ENCODE measurements around the gene TIMP2. TPM values are rescaled to one million over a fixed set of nuclear protein-coding genes. Genes with fewer than 3 reads are reported as not detected.
A peak's percentile ranks its signal among the peaks of the same experiment; 100 is the strongest.

The TIMP2 gene
- total and polyA plus RNA-seq, 2 experiments from 2014 or later: 20.9 to 63.3 TPM

DNA sequence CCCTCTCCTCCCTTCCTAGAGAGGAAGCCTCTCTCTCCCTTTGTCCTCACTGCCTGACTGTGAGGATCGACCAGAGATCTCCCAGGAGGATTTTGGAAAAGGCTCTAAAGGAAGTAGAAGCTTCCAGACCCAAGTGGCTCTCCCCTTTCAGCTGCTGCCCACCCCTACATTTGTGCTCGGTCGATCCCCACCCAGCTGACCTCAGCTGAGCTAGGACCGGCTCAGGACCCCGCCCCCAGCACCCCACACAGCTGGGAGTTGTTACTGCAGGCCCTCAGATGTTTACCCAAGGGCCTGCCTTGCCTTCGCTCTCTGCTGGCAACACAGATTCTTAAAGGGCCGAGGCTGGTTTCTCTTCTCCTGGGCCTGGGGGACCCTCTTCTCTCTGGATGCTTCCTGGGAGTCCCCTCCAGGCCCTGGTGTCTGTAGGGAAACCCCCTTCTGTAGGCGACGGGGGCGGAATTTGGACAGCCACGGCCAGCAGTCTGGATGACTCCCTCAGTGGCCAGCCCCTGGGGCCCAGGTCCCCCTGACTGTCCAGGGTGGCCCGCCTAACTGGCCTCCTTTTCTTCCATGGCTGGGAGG, 26.9 kb upstream of the TIMP2 start:
- Histone ChIP-seq H4K20me1 (ENCODE audit: insufficient read depth, poor library complexity, severe bottlenecking) (no peaks in the 10 kb centered on the region), H3K4me3 (no peak overlapping the region), H3K4me2 (peak overlapping the region; percentile 61), H3K27ac (peak overlapping the region; percentile 85), H3K79me2 (no peaks in the 10 kb centered on the region), H3K9me2 (replicated peaks; ENCODE audit: insufficient read depth) (no peaks in the 10 kb centered on the region), H3K4me1 (ENCODE audit: insufficient read depth) (peaks cover 34% of the 10 kb centered on the region), H3K27me3 (no peaks in the 10 kb centered on the region), H3K9me3 (ENCODE audit: low read depth) (peaks cover 6% of the 10 kb centered on the region), H3K36me3 (replicated peaks; ENCODE audit: insufficient read depth, low read depth) (no peaks in the 10 kb centered on the region), H2AFZ (peak overlapping the region; percentile 41)
- peak; percentile 74 for DNase-seq (ENCODE audit: low spot score)
- no peak for TF ChIP-seq EZH2phosphoT487 (IDR thresholded peaks at IDR 0.05; ENCODE audit: low read depth, severe bottlenecking, unreplicated experiment)
- TF ChIP-seq, protein P1, sequence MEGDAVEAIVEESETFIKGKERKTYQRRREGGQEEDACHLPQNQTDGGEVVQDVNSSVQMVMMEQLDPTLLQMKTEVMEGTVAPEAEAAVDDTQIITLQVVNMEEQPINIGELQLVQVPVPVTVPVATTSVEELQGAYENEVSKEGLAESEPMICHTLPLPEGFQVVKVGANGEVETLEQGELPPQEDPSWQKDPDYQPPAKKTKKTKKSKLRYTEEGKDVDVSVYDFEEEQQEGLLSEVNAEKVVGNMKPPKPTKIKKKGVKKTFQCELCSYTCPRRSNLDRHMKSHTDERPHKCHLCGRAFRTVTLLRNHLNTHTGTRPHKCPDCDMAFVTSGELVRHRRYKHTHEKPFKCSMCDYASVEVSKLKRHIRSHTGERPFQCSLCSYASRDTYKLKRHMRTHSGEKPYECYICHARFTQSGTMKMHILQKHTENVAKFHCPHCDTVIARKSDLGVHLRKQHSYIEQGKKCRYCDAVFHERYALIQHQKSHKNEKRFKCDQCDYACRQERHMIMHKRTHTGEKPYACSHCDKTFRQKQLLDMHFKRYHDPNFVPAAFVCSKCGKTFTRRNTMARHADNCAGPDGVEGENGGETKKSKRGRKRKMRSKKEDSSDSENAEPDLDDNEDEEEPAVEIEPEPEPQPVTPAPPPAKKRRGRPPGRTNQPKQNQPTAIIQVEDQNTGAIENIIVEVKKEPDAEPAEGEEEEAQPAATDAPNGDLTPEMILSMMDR (IDR thresholded peaks at IDR 0.05; ENCODE audit: poor library complexity): no peak
- no peak for TF ChIP-seq EZH2 (IDR thresholded peaks at IDR 0.05; ENCODE audit: borderline replicate concordance)
- 37% methylated on average over 12 of the region's 12 CpGs for WGBS (ENCODE audit: low lambda C conversion rate, missing lambda C conversion rate)

DNA sequence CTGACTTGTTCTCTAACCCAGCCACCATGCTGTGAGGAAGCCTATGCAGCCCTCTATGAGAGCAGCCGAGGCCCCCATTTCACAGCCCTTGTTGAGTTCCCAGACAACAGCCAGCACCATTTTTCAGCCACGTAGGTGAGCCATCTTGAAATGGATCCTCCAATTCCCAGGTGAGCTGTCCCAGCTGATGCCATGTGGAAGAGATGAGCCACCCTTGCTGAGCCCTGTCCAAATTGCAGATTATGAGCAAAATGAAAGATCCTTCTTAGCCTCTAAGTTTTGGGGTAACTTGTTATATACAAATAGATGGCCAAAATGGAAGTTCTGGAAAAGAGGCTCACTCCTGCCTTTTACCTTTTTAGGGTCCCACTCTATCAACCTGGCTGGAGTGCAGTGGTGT, 25.7 kb upstream of the TIMP2 start:
- 87% methylated on average over 2 of the region's 2 CpGs for WGBS (ENCODE audit: low lambda C conversion rate, missing lambda C conversion rate)
- no peak for DNase-seq (ENCODE audit: low spot score)
- H4K20me1 ChIP-seq (ENCODE audit: insufficient read depth, poor library complexity, severe bottlenecking): no peaks in the 10 kb centered on the region
- TF ChIP-seq, protein P1 (IDR thresholded peaks at IDR 0.05; ENCODE audit: poor library complexity): no peak
- TF ChIP-seq EZH2 (IDR thresholded peaks at IDR 0.05; ENCODE audit: borderline replicate concordance): no peak
- H2AFZ ChIP-seq: no peak overlapping the region
- no peak overlapping the region for H3K4me3 ChIP-seq
- peaks cover 6% of the 10 kb centered on the region for H3K9me3 ChIP-seq (ENCODE audit: low read depth)
- H3K79me2 ChIP-seq: no peaks in the 10 kb centered on the region
- peaks cover 35% of the 10 kb centered on the region for H3K4me1 ChIP-seq (ENCODE audit: insufficient read depth)
- H3K4me2 ChIP-seq: no peak overlapping the region
- H3K27me3 ChIP-seq: no peaks in the 10 kb centered on the region
- H3K27ac ChIP-seq: no peak overlapping the region
- no peaks in the 10 kb centered on the region for H3K36me3 ChIP-seq (replicated peaks; ENCODE audit: insufficient read depth, low read depth)
- no peaks in the 10 kb centered on the region for H3K9me2 ChIP-seq (replicated peaks; ENCODE audit: insufficient read depth)

DNA sequence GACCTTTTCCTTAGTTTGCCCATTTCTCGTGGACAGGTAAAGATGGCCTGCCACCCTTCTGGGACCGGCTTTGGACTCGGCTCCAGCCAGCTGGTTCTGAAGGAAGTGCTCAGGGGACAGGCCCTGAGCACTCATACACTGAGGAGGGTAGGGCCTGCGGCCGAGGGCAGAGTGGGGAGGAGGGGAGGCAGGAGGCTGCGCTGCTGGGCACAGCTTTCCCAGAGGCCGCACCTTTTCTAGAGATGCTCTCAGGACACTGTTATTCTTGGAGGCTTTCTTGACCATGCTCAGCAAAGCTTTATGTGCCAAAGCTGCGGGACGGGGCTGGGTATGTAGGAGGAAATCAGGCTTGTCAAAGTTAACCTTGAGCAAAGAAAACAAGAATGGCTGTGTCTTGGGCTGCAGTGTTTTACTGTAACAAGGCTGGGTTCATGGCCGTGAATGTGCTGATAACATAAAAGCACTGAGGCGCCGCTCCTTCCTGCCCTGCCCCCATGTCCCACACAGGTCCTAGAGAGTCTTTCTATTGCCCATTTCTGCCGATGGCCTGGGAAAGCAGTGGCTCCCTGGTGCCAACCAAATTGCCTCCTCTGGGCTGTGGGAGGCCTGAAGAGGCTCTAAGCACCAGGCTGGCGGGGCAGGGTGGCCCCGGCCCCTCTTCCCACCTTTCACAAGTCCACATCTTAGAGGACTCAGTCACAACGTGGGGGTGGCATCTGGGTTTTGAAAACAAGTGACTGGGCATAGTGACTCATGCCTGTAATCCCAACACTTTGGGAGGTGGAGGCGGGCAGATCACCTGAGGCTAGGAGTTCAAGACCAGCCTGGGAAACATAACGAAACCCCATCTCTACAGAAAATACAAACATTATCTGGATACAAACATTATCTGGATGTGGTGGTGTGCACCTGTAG, 22.3 kb upstream of the TIMP2 start:
- no peaks in the 10 kb centered on the region for H3K36me3 ChIP-seq (replicated peaks; ENCODE audit: insufficient read depth, low read depth)
- no peak overlapping the region for H3K4me2 ChIP-seq
- 61% methylated on average over 18 of the region's 18 CpGs for WGBS (ENCODE audit: low lambda C conversion rate, missing lambda C conversion rate)
- H3K9me3 ChIP-seq (ENCODE audit: low read depth): peaks cover 6% of the 10 kb centered on the region
- TF ChIP-seq EZH2phosphoT487 (IDR thresholded peaks at IDR 0.05; ENCODE audit: low read depth, severe bottlenecking, unreplicated experiment) (no peak), EZH2 (IDR thresholded peaks at IDR 0.05; ENCODE audit: borderline replicate concordance) (no peak)
- TF ChIP-seq, protein P1 (IDR thresholded peaks at IDR 0.05; ENCODE audit: poor library complexity): no peak
- no peaks in the 10 kb centered on the region for H3K9me2 ChIP-seq (replicated peaks; ENCODE audit: insufficient read depth)
- H3K4me1 ChIP-seq (ENCODE audit: insufficient read depth): peaks cover 20% of the 10 kb centered on the region
- H3K79me2 ChIP-seq: no peaks in the 10 kb centered on the region
- H3K27me3 ChIP-seq: no peaks in the 10 kb centered on the region
- no peak overlapping the region for H2AFZ ChIP-seq
- H3K4me3 ChIP-seq: no peak overlapping the region
- peak; percentile 62 for DNase-seq (ENCODE audit: low spot score)
- H3K27ac ChIP-seq: peak overlapping the region; percentile 88
- H4K20me1 ChIP-seq (ENCODE audit: insufficient read depth, poor library complexity, severe bottlenecking): no peaks in the 10 kb centered on the region
